Prostate gland (tissue), 2 donors: ENCODE results near the gene CORIN. TPM values are rescaled to one million over a fixed set of nuclear protein-coding genes. Genes with fewer than 3 reads are reported as not detected.

ENCODE experiments used
- DNase-seq: peaks from one replicate; pipeline ENCODE4 v3.0.0-alpha.2; 2019; ENCODE audit warnings: low spot score
- H3K27ac ChIP-seq, 2 donors: fragments of 200-600 bp; sonication (generic); 2 replicates each; pipeline ENCODE4 v1.5.1; 2017 to 2019
- H3K27me3 ChIP-seq: fragments of 200-600 bp; sonication (generic); replicated peaks from 2 replicates; pipeline ENCODE4 v1.5.1; 2019; ENCODE audit not compliant: insufficient read depth
- H3K36me3 ChIP-seq, 2 donors: fragments of 200-600 bp; sonication (generic); 1 replicate in 1 of 2; 2 replicates in 1 of 2; pipeline versions ENCODE4 v1.5.1 to v1.8.1; 2017 to 2019
- H3K4me1 ChIP-seq: fragments of 200-600 bp; sonication (generic); replicated peaks from 2 replicates; pipeline ENCODE4 v1.5.1; 2019
- H3K4me3 ChIP-seq, 2 donors: fragments of 200-600 bp; sonication (generic); 2 replicates each; pipeline ENCODE4 v1.5.1; 2017 to 2019
- H3K9me3 ChIP-seq: fragments of 200-600 bp; sonication (generic); 2 replicates; pipeline ENCODE4 v1.5.1; 2017
- CTCF ChIP-seq, 4 experiments: fragments of 200-600 bp in 2 of 4; fragments of 450-650 bp in 2 of 4; sonication (generic) in 2 of 4; IDR thresholded peaks; 1 replicate in 3 of 4; 2 replicates in 1 of 4; pipeline ENCODE4 v1.5.1; 2016 to 2019; ENCODE audit warnings: antibody characterized with exemption in 4 of 4, mild to moderate bottlenecking in 2 of 4, moderate library complexity in 2 of 4
- POLR2A ChIP-seq: fragments of 450-650 bp; IDR thresholded peaks from one replicate; pipeline ENCODE4 v1.6.1; 2016; ENCODE audit warnings: antibody characterized with exemption, mild to moderate bottlenecking
- POLR2AphosphoS5 ChIP-seq: sonication (generic); formaldehyde crosslinking; IDR thresholded peaks from one replicate; pipeline ENCODE4 v1.6.1; 2017; ENCODE audit warnings: antibody characterized with exemption
- WGBS: methylation state at CpG from one replicate; pipeline ENCODE4 v1.1.5; 2018; 5-methylcytosine and 5-hydroxymethylcytosine counted together
- intact Hi-C: fragments of 100-400 bp; cut with DNase I; formaldehyde crosslinking; loops from one replicate; pipeline ENCODE4 v1.14.2; 2022
- total RNA-seq, 2 donors: library from RNA; depleted of rRNA; stranded (reverse); fragments of >200 nt; gene quantifications; one replicate each; pipeline ENCODE4 v1.1.0, GENCODE V29; 2016

The CORIN gene
- total RNA-seq, 2 donors from 2014 or later, result 6.0 to 7.7 TPM

GRCh38 chr4:47733302-47734175 lies 104.3 kb downstream of the CORIN start:
- Histone ChIP-seq H3K4me3 (no peak overlapping the region), H3K4me1 (no peaks in the 10 kb centered on the region), H3K27ac (no peak overlapping the region), H3K27me3 (no peaks in the 10 kb centered on the region), H3K36me3 (no peaks in the 10 kb centered on the region), H3K9me3 (no peaks in the 10 kb centered on the region)
- TF ChIP-seq CTCF (IDR thresholded peaks at IDR 0.05), result no peak
- no peak for TF ChIP-seq POLR2A
- TF ChIP-seq POLR2AphosphoS5, result no peak
- no peak for DNase-seq
- intact Hi-C loops, result no loop called here
- 63% methylated on average over 9 of the region's 9 CpGs for WGBS

- no peak for TF ChIP-seq POLR2AphosphoS5
- TF ChIP-seq POLR2A, result no peak
- TF ChIP-seq CTCF (IDR thresholded peaks at IDR 0.05), result no peak
- DNase-seq, result no peak
- WGBS, result 94% methylated on average over 3 of the region's 3 CpGs
Observed at GRCh38 chr4:47731182-47731581, 106.7 kb downstream of the CORIN start.

GRCh38 chr4:47729131-47729680 lies 108.7 kb downstream of the CORIN start:
- Histone ChIP-seq H3K4me3 (no peak overlapping the region), H3K9me3 (no peaks in the 10 kb centered on the region), H3K27me3 (no peaks in the 10 kb centered on the region), H3K36me3 (no peaks in the 10 kb centered on the region), H3K27ac (no peak overlapping the region), H3K4me1 (no peaks in the 10 kb centered on the region)
- DNase-seq, result no peak
- WGBS, result 68% methylated on average over 6 of the region's 6 CpGs
- TF ChIP-seq POLR2A (no peak), POLR2AphosphoS5 (no peak), CTCF (IDR thresholded peaks at IDR 0.05) (no peak)
- intact Hi-C loops, result no loop called here

More at GRCh38 chr4:47731182-47731581, 106.7 kb downstream of the CORIN start:
- Histone ChIP-seq H3K4me1 (no peaks in the 10 kb centered on the region), H3K4me3 (no peak overlapping the region), H3K27ac (no peak overlapping the region), H3K36me3 (no peaks in the 10 kb centered on the region), H3K27me3 (no peaks in the 10 kb centered on the region), H3K9me3 (no peaks in the 10 kb centered on the region)
- intact Hi-C loops, result no loop called here

- DNase-seq, result no peak
- TF ChIP-seq POLR2A, result no peak
- no peak for TF ChIP-seq CTCF (IDR thresholded peaks at IDR 0.05)
- no peak for TF ChIP-seq POLR2AphosphoS5
- Histone ChIP-seq H3K4me3 (no peak overlapping the region), H3K36me3 (no peaks in the 10 kb centered on the region), H3K27me3 (no peaks in the 10 kb centered on the region), H3K27ac (no peak overlapping the region), H3K4me1 (no peaks in the 10 kb centered on the region), H3K9me3 (no peaks in the 10 kb centered on the region)
- intact Hi-C loops, result no loop called here
- WGBS, result 81% methylated on average over 5 of the region's 5 CpGs
Observed at GRCh38 chr4:47721892-47722575, 115.8 kb downstream of the CORIN start.
